ENCODE results near the gene KCNC1.

DNA sequence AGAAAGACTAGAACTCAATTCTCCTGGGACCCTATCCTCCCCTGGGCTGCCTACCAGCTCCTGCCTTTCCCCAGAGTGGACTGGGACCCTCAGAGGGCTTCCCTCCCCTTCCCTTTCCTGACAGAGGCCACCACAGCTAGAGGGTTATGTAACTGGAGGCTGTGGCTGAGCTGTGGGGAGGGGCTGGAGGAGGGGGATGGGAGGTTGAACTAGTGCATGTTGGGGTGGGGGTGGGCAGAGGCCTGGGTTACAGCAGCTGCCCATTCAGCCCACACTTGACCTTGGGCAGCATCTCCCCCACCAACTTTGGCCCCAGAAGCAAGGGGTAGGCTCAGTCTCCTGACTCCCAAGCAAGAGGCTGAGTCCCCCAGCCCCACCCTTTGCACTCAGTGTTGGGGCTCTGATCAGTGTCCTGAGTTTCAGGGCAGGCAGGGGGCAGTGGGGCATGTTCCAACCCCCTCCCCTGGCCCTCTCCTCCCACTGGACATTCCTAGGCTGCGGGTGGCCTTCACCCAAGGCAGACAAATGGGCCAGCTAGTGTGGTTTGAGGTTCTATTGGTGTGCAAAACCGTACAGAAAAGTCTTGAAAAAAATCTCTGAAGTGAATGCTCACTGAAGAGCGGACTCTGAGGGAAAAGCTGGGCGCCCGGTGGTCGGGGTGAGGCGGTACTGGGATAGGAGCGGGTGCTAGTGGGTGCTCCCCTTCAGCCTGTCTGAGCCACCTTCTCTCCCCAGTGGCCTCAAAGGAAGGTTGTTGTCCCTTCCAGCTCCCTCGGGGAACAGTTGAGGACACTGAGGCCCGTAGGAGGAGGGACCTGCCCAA, 3.8 kb downstream of the KCNC1 start:
- no peak for TF ChIP-seq CTCF (conservative IDR thresholded peaks at IDR 0.05; ENCODE audit: low read length)
- TF ChIP-seq EZH2phosphoT487 (IDR thresholded peaks at IDR 0.05; ENCODE audit: borderline replicate concordance): no peak

All from Loucy (cell line).